Measurements from ENCODE around the gene AMOTL2. TPM values are rescaled to one million over a fixed set of nuclear protein-coding genes. Genes with fewer than 3 reads are reported as not detected.

Gene AMOTL2
- total and polyA plus RNA-seq, 2 experiments from 2014 or later, result 63.9 to 81.6 TPM

DNA sequence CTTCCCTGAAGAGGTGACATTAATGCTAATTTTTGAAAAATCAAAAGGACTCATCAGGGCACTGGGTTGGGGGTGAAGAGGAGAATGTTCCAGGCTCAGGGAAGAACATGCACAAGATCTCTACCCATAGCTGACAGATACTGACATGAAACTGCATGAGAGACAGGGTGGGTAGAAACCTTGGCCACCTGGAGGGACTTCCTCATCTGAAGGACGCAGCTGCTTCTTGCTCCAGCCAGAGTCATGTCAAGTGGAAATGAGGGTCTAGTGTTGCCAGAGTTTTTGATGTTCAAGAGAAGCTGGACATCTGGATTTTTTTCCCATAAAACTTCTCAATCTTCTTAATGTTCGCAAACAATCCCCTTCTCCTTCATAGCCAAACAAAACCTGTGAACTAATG is 29.7 kb downstream of the AMOTL2 start:
- Histone ChIP-seq H3K36me3 (replicated peaks; ENCODE audit: insufficient read depth, low read depth) (no peaks in the 10 kb centered on the region), H3K9me2 (replicated peaks; ENCODE audit: insufficient read depth) (no peaks in the 10 kb centered on the region), H3K4me2 (no peak overlapping the region), H3K9me3 (ENCODE audit: low read depth) (no peaks in the 10 kb centered on the region), H3K27ac (no peak overlapping the region), H3K4me3 (no peak overlapping the region), H3K4me1 (ENCODE audit: insufficient read depth) (peaks cover 17% of the 10 kb centered on the region), H4K20me1 (ENCODE audit: insufficient read depth, poor library complexity, severe bottlenecking) (no peaks in the 10 kb centered on the region), H3K27me3 (no peaks in the 10 kb centered on the region), H3K79me2 (no peaks in the 10 kb centered on the region), H2AFZ (no peak overlapping the region)
- no peak for DNase-seq (ENCODE audit: low spot score)
- WGBS (ENCODE audit: low lambda C conversion rate, missing lambda C conversion rate), result 89% methylated on average over 2 of the region's 2 CpGs
- TF ChIP-seq, protein P1, sequence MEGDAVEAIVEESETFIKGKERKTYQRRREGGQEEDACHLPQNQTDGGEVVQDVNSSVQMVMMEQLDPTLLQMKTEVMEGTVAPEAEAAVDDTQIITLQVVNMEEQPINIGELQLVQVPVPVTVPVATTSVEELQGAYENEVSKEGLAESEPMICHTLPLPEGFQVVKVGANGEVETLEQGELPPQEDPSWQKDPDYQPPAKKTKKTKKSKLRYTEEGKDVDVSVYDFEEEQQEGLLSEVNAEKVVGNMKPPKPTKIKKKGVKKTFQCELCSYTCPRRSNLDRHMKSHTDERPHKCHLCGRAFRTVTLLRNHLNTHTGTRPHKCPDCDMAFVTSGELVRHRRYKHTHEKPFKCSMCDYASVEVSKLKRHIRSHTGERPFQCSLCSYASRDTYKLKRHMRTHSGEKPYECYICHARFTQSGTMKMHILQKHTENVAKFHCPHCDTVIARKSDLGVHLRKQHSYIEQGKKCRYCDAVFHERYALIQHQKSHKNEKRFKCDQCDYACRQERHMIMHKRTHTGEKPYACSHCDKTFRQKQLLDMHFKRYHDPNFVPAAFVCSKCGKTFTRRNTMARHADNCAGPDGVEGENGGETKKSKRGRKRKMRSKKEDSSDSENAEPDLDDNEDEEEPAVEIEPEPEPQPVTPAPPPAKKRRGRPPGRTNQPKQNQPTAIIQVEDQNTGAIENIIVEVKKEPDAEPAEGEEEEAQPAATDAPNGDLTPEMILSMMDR (IDR thresholded peaks at IDR 0.05; ENCODE audit: poor library complexity), result no peak
- TF ChIP-seq EZH2 (IDR thresholded peaks at IDR 0.05; ENCODE audit: borderline replicate concordance), result no peak
- no peak for TF ChIP-seq EZH2phosphoT487 (IDR thresholded peaks at IDR 0.05; ENCODE audit: low read depth, severe bottlenecking, unreplicated experiment)

DNA sequence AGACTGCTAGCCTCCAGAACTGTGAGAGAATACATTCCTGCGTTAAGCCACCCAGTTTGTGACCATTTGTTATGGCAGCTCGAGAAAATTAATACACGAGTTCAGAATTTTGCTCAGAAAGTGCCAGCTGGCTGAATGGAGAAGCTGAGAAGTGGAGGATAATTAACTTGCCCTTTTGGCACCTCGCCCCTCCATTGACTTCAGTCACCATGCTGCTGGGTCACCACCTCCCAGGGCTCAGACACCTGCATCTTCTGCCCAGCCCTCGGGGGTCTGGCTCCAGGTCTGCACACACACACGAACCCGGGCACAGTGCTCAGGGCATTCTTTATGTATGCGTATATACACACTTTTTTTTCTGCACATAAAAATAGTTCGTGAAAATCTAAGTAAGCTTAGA is 32.0 kb downstream of the AMOTL2 start:
- H3K4me2 ChIP-seq, result no peak overlapping the region
- no peak for DNase-seq (ENCODE audit: low spot score)
- H2AFZ ChIP-seq, result no peak overlapping the region
- no peaks in the 10 kb centered on the region for H3K9me3 ChIP-seq (ENCODE audit: low read depth)
- H3K9me2 ChIP-seq (replicated peaks; ENCODE audit: insufficient read depth), result no peaks in the 10 kb centered on the region
- H3K79me2 ChIP-seq, result no peaks in the 10 kb centered on the region
- peaks cover 14% of the 10 kb centered on the region for H3K4me1 ChIP-seq (ENCODE audit: insufficient read depth)
- H4K20me1 ChIP-seq (ENCODE audit: insufficient read depth, poor library complexity, severe bottlenecking), result no peaks in the 10 kb centered on the region
- 95% methylated on average over 9 of the region's 9 CpGs for WGBS (ENCODE audit: low lambda C conversion rate, missing lambda C conversion rate)
- no peaks in the 10 kb centered on the region for H3K27me3 ChIP-seq
- TF ChIP-seq EZH2phosphoT487 (IDR thresholded peaks at IDR 0.05; ENCODE audit: low read depth, severe bottlenecking, unreplicated experiment) (no peak), EZH2 (IDR thresholded peaks at IDR 0.05; ENCODE audit: borderline replicate concordance) (no peak)
- TF ChIP-seq, protein P1 (IDR thresholded peaks at IDR 0.05; ENCODE audit: poor library complexity), result no peak
- no peak overlapping the region for H3K4me3 ChIP-seq
- H3K36me3 ChIP-seq (replicated peaks; ENCODE audit: insufficient read depth, low read depth), result no peaks in the 10 kb centered on the region
- H3K27ac ChIP-seq, result no peak overlapping the region

DNA sequence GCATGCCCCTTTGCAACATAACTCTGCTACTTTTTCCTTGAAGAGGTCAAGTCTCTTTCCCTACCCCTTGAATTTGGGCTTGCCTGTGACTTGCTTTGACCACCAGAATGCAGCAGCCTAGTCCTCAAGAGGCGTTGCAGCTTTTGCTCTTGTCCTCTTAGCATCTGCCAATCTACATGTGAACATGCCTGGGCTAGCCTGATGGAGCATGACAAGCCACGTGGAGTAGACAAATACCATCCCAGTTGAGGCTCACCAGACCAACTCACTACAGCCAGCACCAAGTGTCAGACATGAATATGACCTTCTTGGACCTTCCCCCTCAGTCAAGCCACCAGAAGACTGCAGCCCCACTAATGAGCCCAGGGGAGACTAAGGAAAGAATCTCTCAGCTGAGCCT is 32.9 kb downstream of the AMOTL2 start:
- H3K4me3 ChIP-seq, result no peak overlapping the region
- WGBS (ENCODE audit: low lambda C conversion rate, missing lambda C conversion rate), result 87% methylated on average over 2 of the region's 2 CpGs

More for the DNA sequence above, 32.9 kb downstream of the AMOTL2 start:
- Histone ChIP-seq H4K20me1 (ENCODE audit: insufficient read depth, poor library complexity, severe bottlenecking) (no peaks in the 10 kb centered on the region), H3K9me3 (ENCODE audit: low read depth) (no peaks in the 10 kb centered on the region), H3K36me3 (replicated peaks; ENCODE audit: insufficient read depth, low read depth) (no peaks in the 10 kb centered on the region), H3K27me3 (no peaks in the 10 kb centered on the region), H3K9me2 (replicated peaks; ENCODE audit: insufficient read depth) (no peaks in the 10 kb centered on the region), H3K4me2 (no peak overlapping the region), H3K27ac (peak overlapping the region; percentile 16), H2AFZ (no peak overlapping the region), H3K4me1 (ENCODE audit: insufficient read depth) (peaks cover 14% of the 10 kb centered on the region), H3K79me2 (no peaks in the 10 kb centered on the region)
- DNase-seq (ENCODE audit: low spot score), result no peak
- TF ChIP-seq EZH2phosphoT487 (IDR thresholded peaks at IDR 0.05; ENCODE audit: low read depth, severe bottlenecking, unreplicated experiment) (no peak), EZH2 (IDR thresholded peaks at IDR 0.05; ENCODE audit: borderline replicate concordance) (no peak)
- TF ChIP-seq, protein P1 (IDR thresholded peaks at IDR 0.05; ENCODE audit: poor library complexity), result no peak

All from hepatocyte (in vitro differentiated cells).